GM12891 (cell line): ENCODE data around the gene SUSD5.

Source experiments
- DNase-seq: peaks from one replicate; pipeline ENCODE4 v3.0.0; 2011; ENCODE audit warnings: low spot score; ENCODE audit not compliant: insufficient read length
- FAIRE-seq: peaks from 2 replicates; lab custom pipeline; 2011; peaks lifted over from hg19 to GRCh38; lab: Jason Lieb, UNC
- PAX5 ChIP-seq: IDR thresholded peaks from 2 replicates; pipeline ENCODE4 v1.6.1; 2011; ENCODE audit warnings: low read length, moderate library complexity, mild to moderate bottlenecking; ENCODE audit not compliant: insufficient read depth, severe bottlenecking
- POLR2A ChIP-seq: IDR thresholded peaks from 2 replicates; pipeline ENCODE4 v1.6.1; 2011; ENCODE audit warnings: low read depth, low read length, control low read depth
- POLR2AphosphoS5 ChIP-seq: IDR thresholded peaks from 2 replicates; pipeline ENCODE4 v1.6.1; 2011; ENCODE audit warnings: low read depth, low read length, control low read depth
- POU2F2 ChIP-seq: IDR thresholded peaks from 2 replicates; pipeline ENCODE4 v1.6.1; 2011; ENCODE audit warnings: low read depth, mild to moderate bottlenecking, control low read depth, low read length, moderate library complexity
- SPI1 ChIP-seq: IDR thresholded peaks from 2 replicates; pipeline ENCODE4 v1.6.1; 2011; ENCODE audit warnings: low read depth, low read length, control low read depth
- TAF1 ChIP-seq: IDR thresholded peaks from 2 replicates; pipeline ENCODE4 v1.6.1; 2011; ENCODE audit warnings: low read depth, low read length, control low read depth

Gene SUSD5

GRCh38 chr3:33231756-33232465, 13.3 kb upstream of the SUSD5 start:
- TF ChIP-seq POLR2AphosphoS5 (no peak), POU2F2 (no peak), PAX5 (no peak), SPI1 (no peak), POLR2A (no peak), TAF1 (no peak)
- DNase-seq (no peak), FAIRE-seq (no peak)

GRCh38 chr3:33229947-33230346, 11.3 kb upstream of the SUSD5 start:
- no peak for DNase-seq
- FAIRE-seq = no peak
- no peak for TF ChIP-seq SPI1
- TF ChIP-seq POLR2A = no peak
- no peak for TF ChIP-seq POU2F2
- TF ChIP-seq TAF1 = no peak
- no peak for TF ChIP-seq PAX5
- TF ChIP-seq POLR2AphosphoS5 = no peak

- no peak for FAIRE-seq
- TF ChIP-seq POLR2AphosphoS5 (no peak), POLR2A (no peak), TAF1 (no peak), PAX5 (no peak), SPI1 (no peak), POU2F2 (no peak)
- DNase-seq = no peak
Observed at GRCh38 chr3:33229066-33229465, 10.5 kb upstream of the SUSD5 start.

- FAIRE-seq (no peak), DNase-seq (no peak)
- TF ChIP-seq POU2F2 (no peak), POLR2AphosphoS5 (no peak), TAF1 (no peak), PAX5 (no peak)
Observed at GRCh38 chr3:33221241-33221640, 2.6 kb upstream of the SUSD5 start.

- no peak for DNase-seq
- no peak for FAIRE-seq
- TF ChIP-seq POLR2A (no peak), POU2F2 (no peak), PAX5 (no peak), SPI1 (no peak), POLR2AphosphoS5 (no peak), TAF1 (no peak)
Observed at GRCh38 chr3:33219175-33219487, 521 bp upstream of the SUSD5 start.

GRCh38 chr3:33217866-33218445, 654 bp downstream of the SUSD5 start:
- no peak for FAIRE-seq
- TF ChIP-seq TAF1 (no peak), SPI1 (no peak), POLR2AphosphoS5 (no peak), PAX5 (no peak), POU2F2 (no peak), POLR2A (no peak)
- DNase-seq = no peak

- DNase-seq (no peak), FAIRE-seq (no peak)
- TF ChIP-seq POLR2A (no peak), PAX5 (no peak), TAF1 (no peak), POU2F2 (no peak), POLR2AphosphoS5 (no peak), SPI1 (no peak)
Observed at GRCh38 chr3:33215739-33216138, 2.9 kb downstream of the SUSD5 start.

- no peak for FAIRE-seq
- no peak for DNase-seq
- no peak for TF ChIP-seq PAX5
- no peak for TF ChIP-seq POU2F2
- TF ChIP-seq SPI1 = no peak
- no peak for TF ChIP-seq POLR2A
- TF ChIP-seq POLR2AphosphoS5 = no peak
- no peak for TF ChIP-seq TAF1
Observed at GRCh38 chr3:33212406-33212805, 6.2 kb downstream of the SUSD5 start.

- no peak for FAIRE-seq
- TF ChIP-seq TAF1 (no peak), PAX5 (no peak), SPI1 (no peak), POLR2AphosphoS5 (no peak), POU2F2 (no peak)
- DNase-seq = no peak
Observed at GRCh38 chr3:33211444-33211843, 7.2 kb downstream of the SUSD5 start.

- FAIRE-seq = no peak
- no peak for DNase-seq
- TF ChIP-seq POU2F2 (no peak), POLR2A (no peak), PAX5 (no peak), POLR2AphosphoS5 (no peak), SPI1 (no peak), TAF1 (no peak)
Observed at GRCh38 chr3:33209357-33209756, 9.3 kb downstream of the SUSD5 start.
